Measurements from ENCODE around the gene PPM1A. TPM values are rescaled to one million over a fixed set of nuclear protein-coding genes. Genes with fewer than 3 reads are reported as not detected.

The PPM1A gene
- total RNA-seq, 1 experiment from 2014 or later = 28.1 TPM

DNA sequence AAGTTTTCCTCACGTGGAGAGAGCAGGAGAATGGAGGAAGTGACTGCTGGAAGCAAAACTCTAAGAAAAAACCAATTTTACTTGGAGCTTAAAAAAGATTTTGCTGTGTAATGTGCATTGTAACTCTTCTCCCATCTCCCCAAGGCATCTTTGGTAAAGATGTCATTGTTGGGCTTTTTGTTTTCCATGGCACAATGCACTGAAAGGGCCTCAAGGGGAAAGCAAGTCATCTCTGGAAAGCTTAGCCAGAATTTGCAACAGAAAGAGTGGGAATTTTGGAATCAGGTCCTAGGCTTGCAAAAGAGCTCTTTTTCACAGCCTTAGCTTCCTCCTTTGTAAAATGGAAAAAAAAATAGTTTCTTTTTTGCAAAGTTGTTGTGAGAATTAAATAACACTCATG lies 7.9 kb upstream of the PPM1A start:
- no TSS peak for BruUV-seq (replicated peaks)
- intact Hi-C loops (cut with micrococcal nuclease; ENCODE audit: unreplicated experiment) = no loop called here
- Histone ChIP-seq H3K4me1 (ENCODE audit: control insufficient read depth, insufficient read depth, low read length) (no peaks in the 10 kb centered on the region), H3K36me3 (ENCODE audit: control insufficient read depth, insufficient read depth, low read length) (no peaks in the 10 kb centered on the region), H3K27ac (ENCODE audit: low read length) (no peak overlapping the region), H3K9me3 (ENCODE audit: control insufficient read depth, insufficient read depth, low read depth, low read length) (no peaks in the 10 kb centered on the region), H3K4me3 (ENCODE audit: low read depth in 2 of 2, low read length in 2 of 2) (no peak overlapping the region), H3K27me3 (ENCODE audit: control insufficient read depth, insufficient read depth, low read length) (no peaks in the 10 kb centered on the region)
- ATAC-seq = no peak
- TF ChIP-seq, protein P1, sequence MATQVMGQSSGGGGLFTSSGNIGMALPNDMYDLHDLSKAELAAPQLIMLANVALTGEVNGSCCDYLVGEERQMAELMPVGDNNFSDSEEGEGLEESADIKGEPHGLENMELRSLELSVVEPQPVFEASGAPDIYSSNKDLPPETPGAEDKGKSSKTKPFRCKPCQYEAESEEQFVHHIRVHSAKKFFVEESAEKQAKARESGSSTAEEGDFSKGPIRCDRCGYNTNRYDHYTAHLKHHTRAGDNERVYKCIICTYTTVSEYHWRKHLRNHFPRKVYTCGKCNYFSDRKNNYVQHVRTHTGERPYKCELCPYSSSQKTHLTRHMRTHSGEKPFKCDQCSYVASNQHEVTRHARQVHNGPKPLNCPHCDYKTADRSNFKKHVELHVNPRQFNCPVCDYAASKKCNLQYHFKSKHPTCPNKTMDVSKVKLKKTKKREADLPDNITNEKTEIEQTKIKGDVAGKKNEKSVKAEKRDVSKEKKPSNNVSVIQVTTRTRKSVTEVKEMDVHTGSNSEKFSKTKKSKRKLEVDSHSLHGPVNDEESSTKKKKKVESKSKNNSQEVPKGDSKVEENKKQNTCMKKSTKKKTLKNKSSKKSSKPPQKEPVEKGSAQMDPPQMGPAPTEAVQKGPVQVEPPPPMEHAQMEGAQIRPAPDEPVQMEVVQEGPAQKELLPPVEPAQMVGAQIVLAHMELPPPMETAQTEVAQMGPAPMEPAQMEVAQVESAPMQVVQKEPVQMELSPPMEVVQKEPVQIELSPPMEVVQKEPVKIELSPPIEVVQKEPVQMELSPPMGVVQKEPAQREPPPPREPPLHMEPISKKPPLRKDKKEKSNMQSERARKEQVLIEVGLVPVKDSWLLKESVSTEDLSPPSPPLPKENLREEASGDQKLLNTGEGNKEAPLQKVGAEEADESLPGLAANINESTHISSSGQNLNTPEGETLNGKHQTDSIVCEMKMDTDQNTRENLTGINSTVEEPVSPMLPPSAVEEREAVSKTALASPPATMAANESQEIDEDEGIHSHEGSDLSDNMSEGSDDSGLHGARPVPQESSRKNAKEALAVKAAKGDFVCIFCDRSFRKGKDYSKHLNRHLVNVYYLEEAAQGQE (IDR thresholded peaks at IDR 0.05; ENCODE audit: insufficient read depth in 1 of 2, low read depth in 2 of 2, low read length in 1 of 2) = no peak
- TF ChIP-seq SIN3A (IDR thresholded peaks at IDR 0.05; ENCODE audit: borderline replicate concordance, insufficient read depth, low read depth, low read length) (no peak), POLR2AphosphoS5 (IDR thresholded peaks at IDR 0.05; ENCODE audit: low read depth, low read length) (no peak), TCF7L2 (IDR thresholded peaks at IDR 0.05; ENCODE audit: low read depth, low read length) (no peak)
- TF ChIP-seq, protein P2, sequence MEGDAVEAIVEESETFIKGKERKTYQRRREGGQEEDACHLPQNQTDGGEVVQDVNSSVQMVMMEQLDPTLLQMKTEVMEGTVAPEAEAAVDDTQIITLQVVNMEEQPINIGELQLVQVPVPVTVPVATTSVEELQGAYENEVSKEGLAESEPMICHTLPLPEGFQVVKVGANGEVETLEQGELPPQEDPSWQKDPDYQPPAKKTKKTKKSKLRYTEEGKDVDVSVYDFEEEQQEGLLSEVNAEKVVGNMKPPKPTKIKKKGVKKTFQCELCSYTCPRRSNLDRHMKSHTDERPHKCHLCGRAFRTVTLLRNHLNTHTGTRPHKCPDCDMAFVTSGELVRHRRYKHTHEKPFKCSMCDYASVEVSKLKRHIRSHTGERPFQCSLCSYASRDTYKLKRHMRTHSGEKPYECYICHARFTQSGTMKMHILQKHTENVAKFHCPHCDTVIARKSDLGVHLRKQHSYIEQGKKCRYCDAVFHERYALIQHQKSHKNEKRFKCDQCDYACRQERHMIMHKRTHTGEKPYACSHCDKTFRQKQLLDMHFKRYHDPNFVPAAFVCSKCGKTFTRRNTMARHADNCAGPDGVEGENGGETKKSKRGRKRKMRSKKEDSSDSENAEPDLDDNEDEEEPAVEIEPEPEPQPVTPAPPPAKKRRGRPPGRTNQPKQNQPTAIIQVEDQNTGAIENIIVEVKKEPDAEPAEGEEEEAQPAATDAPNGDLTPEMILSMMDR (IDR thresholded peaks at IDR 0.05) = no peak
- in situ Hi-C loops (cut with HindIII; ENCODE audit: low pct_unique_long_range_greater_than_20kb, low sequenced_read_pairs) = no loop called here
- ChIA-PET POLR2A (no interaction called here), CTCF (no interaction called here)
- DNase-seq (ENCODE audit: low read depth, low spot score) = no peak

DNA sequence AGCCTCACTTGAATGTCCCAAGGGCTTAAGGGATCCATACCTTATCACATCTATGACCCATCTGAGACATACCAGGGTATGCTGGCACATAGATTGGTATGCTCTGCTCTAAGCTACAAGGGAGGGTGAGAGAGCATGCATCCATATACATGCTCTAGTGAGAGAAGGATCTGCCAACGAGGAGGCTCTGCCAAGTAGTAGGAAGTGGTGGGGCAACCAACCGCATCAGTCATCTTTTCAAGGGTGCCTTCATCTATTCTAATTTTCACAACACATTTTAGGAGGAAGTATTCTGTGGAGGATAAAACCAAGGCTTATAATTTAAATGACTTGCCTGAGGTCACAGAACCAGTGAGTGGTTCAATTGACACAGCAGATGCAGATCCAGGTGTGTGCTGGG lies 6.6 kb upstream of the PPM1A start:
- no peak overlapping the region for H3K4me3 ChIP-seq (ENCODE audit: low read depth in 2 of 2, low read length in 2 of 2)
- intact Hi-C loops (cut with micrococcal nuclease; ENCODE audit: unreplicated experiment) = no loop called here
- no peaks in the 10 kb centered on the region for H3K9me3 ChIP-seq (ENCODE audit: control insufficient read depth, insufficient read depth, low read depth, low read length)
- H3K27ac ChIP-seq (ENCODE audit: low read length) = no peak overlapping the region
- ChIA-PET POLR2A (no interaction called here), CTCF (no interaction called here)
- no peak for DNase-seq (ENCODE audit: low read depth, low spot score)
- H3K36me3 ChIP-seq (ENCODE audit: control insufficient read depth, insufficient read depth, low read length) = no peaks in the 10 kb centered on the region
- no TSS peak for BruUV-seq (replicated peaks)
- no peak for ATAC-seq
- H3K4me1 ChIP-seq (ENCODE audit: control insufficient read depth, insufficient read depth, low read length) = no peaks in the 10 kb centered on the region; the same call in 1 of the 2 replicates
- TF ChIP-seq, protein P1 (IDR thresholded peaks at IDR 0.05; ENCODE audit: insufficient read depth in 1 of 2, low read depth in 2 of 2, low read length in 1 of 2) = no peak
- TF ChIP-seq, protein P2 (IDR thresholded peaks at IDR 0.05) = no peak
- TF ChIP-seq SIN3A (IDR thresholded peaks at IDR 0.05; ENCODE audit: borderline replicate concordance, insufficient read depth, low read depth, low read length) (no peak), POLR2AphosphoS5 (IDR thresholded peaks at IDR 0.05; ENCODE audit: low read depth, low read length) (no peak), TCF7L2 (IDR thresholded peaks at IDR 0.05; ENCODE audit: low read depth, low read length) (no peak)
- in situ Hi-C loops (cut with HindIII; ENCODE audit: low pct_unique_long_range_greater_than_20kb, low sequenced_read_pairs) = no loop called here
- H3K27me3 ChIP-seq (ENCODE audit: control insufficient read depth, insufficient read depth, low read length) = no peaks in the 10 kb centered on the region

All from Panc1 (cell line).